GM18507 (cell line): ENCODE results near the gene SATL1.
"Not testable (repeated sequence)": the region's sequence is repeated elsewhere in the genome, so short reads cannot be mapped to it uniquely, and the experiment has no call there.

ENCODE experiments used
- DNase-seq: peaks from one replicate; pipeline ENCODE4 v3.0.0; 2011; ENCODE audit warnings: low read depth; ENCODE audit not compliant: insufficient read length; ENCODE audit errors: extremely low spot score
- FAIRE-seq: peaks from 2 replicates; lab custom pipeline; 2011; peaks lifted over from hg19 to GRCh38; lab: Jason Lieb, UNC

The SATL1 gene

DNA sequence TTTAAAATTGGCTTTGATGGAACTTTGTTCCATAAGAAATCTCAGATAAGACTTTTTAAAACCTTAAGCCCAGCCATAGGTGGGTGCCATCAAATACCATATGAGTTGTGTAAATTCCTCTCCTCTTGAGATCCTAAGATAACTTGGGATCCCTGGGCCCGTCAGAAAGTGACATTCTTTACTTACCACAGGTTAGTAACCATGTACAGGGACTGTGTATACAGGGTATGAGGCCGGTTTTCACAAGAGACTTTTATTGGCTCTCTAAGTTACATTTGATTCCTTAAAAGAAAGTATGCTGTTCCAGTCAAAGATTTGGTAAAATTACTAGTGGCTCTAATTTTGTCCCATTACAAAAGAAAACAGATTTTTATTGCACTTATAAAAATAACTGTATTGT lies 129.8 kb downstream of the SATL1 start:
- DNase-seq (no peak), FAIRE-seq (no peak)

DNA sequence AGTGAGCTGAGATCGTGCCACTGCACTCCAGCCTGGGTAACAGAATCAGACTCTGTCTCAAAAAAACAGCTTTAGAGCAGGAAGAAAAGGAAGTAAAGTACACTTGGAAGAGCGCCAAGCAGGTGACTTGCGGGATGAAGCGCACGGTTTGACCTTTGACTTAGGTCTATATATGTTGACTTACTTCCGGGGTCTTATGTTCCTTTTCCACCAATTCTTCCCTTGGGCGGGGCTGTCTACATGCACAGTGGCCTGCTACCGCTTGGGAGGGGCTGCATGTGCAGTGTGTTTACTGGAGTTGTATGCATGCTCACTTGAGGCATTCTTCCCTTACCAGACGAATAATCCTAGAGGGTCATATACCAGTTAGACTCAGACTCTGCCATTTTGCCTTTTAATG lies 131.3 kb downstream of the SATL1 start:
- FAIRE-seq, result no peak
- DNase-seq, result no peak

DNA sequence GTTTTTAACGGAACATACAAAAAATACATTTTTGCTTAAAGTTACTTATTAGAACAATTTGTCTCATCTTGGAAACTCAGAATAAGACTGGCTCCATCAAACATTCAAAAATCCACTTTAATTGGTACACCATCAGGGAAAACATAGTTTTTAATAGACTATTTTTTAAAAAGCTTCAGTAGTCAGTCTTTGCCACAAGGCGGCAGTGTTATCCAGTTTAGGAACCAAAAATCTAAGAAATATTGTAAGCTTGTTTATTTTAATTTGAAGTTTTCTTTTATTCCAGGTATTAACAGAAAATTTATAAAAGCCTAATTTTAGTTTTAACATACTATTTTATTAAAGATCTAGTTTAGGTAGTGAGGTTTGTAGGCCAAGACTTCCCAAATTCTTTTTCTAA lies 132.2 kb downstream of the SATL1 start:
- DNase-seq, result no peak

DNA sequence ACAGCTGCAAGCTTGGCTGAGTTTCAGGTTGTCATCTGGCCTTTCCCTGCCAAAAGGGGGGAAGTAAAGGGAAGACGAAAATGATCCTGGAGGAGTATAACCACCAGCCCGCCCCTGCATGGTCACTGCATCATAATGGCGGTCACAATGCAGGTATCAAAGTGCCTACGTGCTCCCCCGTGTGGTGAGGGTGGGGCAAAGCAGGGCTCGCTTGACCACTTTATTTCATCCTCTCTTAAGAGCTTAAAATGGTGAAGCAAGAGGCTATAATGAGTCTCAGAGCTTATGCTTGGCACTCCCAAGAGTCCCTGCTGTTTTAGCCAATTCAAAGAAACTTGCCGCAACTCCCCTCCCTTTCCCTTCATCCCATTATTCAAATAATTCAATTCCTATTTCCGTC lies 134.3 kb downstream of the SATL1 start:
- DNase-seq (no peak), FAIRE-seq (no peak)

More for the DNA sequence above, 132.2 kb downstream of the SATL1 start:
- no peak for FAIRE-seq

DNA sequence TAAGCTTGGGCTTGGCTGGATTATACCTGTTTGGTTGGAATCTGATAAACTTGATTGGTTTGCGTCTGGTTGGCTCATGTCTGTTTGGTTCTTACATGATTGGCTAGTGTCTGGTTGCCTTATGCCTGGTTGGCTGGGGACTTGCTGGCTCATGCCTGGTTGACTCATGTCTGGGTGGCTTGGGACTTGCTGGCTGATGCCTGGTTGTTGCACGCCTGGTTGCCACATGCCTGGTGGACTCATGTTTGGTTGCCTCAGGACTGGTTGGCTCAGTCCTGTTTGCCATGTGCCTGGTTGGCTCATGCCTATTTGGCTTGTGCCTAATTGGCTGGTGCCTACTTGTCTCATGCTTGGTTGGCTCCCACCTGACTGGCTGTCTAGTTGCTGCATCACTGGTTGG lies 135.4 kb downstream of the SATL1 start:
- FAIRE-seq (no peak), DNase-seq (no peak)

DNA sequence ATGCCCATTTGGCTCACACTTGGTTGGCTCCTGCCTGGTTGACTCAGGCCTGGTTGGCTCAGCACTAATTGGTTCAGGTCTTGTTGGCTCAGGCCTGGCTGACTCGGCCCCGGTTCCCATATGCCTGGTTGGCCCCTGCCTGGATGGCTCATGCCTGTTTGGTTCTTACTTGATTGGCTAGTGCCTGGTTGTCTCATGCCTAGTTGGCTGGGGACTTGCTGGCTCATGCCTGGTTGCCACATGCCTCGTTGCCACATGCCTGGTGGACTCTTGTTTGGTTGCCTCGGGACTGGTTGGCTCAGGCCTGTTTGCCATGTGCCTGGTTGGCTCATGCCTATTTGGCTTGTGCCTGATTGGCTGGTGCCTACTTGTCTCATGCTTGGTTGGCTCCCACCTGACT lies 136.2 kb downstream of the SATL1 start:
- FAIRE-seq (no peak), DNase-seq (no peak)

DNA sequence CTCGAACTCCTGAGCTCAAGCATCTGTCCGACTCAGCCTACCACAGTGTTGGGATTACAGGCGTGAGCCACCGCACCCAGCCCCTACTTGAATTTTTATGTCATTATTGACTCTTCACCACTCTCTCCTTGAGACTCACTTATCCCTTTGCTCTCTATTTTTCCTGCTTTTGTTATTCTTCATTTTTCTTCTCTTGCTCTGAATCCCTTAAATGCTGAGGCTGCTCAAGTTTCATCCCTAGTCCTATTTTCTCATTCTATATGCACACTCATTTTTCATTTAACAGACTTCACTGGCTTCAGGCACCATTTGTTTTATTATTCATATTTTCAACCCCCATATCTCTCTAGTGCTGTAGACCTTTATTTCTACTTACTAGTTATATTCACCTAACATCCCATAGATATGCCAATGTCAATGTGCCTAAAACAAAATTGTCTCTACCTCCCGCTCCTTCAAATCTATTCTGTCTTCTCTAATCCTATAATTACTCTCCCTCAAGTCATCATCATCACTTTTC lies 154.2 kb downstream of the SATL1 start:
- DNase-seq (no peak), FAIRE-seq (no peak)

DNA sequence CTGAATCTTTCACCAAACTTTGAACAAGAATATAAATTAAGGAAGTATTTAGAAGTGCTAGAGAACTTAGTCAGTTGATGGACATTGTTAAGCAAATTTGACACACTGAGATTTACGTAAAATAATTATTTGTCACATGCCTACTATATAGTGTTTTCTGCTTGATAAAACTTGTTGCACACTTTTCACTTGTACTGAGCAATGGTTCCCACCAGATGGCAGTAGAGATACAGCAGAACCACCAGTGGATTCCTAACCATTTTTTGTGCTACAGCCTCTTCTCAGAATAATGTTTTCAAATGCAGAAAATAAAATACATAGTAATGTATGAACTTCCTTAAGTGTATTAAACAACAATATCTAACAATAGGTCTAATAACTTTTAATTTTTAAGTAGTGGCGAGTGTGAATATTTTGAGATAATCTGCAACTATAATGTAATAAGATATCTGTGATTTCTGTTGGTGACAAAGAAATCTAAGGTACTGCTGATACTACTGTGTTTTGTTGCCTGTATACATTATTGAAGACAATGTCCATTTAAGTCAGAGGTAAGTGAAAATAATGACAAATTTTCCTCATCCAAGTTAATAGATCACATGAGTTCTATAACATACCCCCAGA lies 158.7 kb downstream of the SATL1 start:
- DNase-seq (no peak), FAIRE-seq (peak; percentile 42)

DNA sequence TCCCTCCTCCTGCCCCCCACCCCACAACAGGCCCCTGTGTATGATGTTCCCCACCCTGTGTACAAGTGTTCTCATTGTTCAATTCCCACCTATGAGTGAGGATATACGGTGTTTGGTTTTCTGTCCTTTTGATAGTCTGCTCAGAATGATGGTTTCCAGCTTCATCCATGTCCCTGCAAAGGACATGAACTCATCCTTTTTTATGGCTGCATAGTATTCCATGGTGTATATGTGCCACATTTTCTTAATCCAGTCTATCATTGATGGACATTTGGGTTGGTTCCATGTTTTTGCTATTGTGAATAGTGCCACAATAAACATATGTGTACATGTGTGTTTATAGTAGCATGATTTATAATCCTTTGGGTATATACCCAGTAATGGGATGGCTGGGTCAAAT lies 166.3 kb downstream of the SATL1 start:
- FAIRE-seq, DNase-seq: not testable (repeated sequence)

DNA sequence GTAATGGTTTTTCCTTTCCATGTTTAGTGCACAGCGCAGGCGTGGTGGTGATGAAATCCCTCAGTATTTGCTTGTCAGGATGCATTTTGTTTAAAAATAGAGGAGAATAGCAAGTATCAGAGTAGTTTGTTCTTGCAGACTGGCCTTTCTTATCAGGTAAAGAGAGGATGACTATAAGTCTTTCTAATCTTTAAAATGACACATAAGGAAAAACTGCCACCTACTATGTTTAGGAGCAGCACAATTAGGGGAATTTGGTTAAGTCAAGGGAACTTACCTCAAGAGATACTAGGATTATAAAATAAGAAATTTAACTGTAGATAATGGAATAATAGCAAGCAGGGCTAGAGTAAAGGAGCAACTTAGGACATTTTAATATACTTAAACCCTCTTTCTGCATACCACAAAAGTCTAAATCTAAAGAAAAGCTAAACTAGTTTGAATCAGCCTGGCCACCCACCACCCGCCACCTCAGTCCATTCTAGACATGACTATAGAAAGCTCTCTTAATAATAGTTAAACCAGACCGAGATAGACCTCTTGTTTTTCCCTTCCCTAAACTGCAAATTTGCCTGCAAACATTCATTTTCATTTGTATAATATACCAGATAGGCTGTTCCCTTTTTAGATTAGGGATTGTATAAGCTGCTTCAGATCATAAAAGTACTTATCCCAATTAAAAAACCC lies 177.9 kb downstream of the SATL1 start:
- FAIRE-seq, result no peak
- no peak for DNase-seq

DNA sequence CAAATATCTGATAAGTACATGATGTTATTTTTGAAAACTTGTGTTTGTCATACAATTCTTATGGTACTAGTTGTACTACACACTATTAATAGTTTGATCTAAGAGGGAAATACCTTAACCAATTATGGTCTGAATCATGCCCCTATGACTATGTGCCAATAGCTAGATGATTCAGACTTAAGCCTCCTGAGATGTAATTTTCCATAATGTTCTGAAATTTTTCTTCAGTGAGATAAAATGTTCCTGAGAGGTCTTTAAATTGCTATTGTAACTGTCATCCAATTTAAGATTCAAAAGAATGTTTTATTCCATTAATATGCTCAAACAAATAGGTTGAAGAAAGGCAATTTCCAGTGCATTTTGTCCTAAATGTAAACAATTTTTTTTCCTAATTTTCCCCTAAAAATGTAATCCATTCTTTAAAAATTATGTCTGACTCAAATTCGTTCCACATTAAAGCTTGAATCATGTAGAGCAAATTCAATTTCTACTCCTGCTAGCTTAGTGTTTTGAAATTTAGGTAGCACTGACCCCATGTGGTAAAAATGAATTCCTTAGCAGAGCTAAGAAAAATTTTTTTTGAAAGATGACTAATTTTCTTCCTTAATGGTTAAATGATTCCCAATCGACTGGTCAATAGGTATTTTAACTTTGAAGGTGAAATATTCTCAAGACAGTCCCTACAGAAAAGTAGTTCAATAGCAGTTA lies 190.8 kb downstream of the SATL1 start:
- no peak for DNase-seq

DNA sequence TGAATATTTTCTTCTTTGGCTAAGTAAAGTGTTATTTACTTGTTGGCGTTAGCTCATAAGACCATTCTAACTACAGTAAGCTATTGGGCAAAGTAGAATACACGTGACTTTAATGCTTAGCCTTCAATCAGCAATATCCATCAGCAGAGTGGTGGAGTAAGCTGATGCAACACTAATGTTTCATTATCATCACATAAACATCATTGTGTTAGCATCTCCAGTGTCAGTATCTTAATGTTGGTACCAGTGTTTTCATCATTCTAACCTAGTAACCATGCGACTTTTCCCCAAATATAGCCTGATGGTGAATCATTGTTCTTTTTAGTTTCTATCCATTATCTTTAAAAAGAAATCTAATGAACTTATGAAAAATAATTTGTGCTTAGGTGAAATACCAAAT lies 191.4 kb downstream of the SATL1 start:
- DNase-seq (no peak), FAIRE-seq (no peak)

More for the DNA sequence above, 190.8 kb downstream of the SATL1 start:
- no peak for FAIRE-seq

DNA sequence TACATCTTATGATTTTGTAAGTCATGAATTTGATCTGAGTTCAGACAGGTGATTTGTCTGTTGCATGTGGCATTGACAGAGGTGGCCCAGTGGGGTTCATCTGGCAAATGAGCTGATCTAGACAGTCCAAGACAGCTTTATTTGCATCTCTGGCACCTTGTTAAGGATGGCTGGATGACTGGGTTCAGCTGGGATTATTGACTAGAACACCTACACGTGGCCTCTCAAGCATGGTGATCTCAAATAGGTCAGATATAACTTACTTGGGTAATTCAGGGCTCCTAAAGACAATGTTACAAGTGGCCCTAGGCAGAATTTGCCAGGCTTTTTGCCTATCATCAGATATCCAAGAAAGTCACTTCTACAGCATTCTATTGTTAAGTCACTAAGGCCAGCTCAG lies 192.0 kb downstream of the SATL1 start:
- FAIRE-seq (no peak), DNase-seq (no peak)
